Activated T-cell treated with anti-CD3 and anti-CD28 coated beads, Interleukin-2, amount 50 U/mL, for 4 hours (primary cell): ENCODE measurements around the gene RNF114. TPM values are rescaled to one million over a fixed set of nuclear protein-coding genes. Genes with fewer than 3 reads are reported as not detected.
"Not testable (repeated sequence)": the region's sequence is repeated elsewhere in the genome, so short reads cannot be mapped to it uniquely, and the experiment has no call there.

Experiments used
- ATAC-seq, 2 donors: fragments of 200-7000 bp; cut with Tn5 transposase; one replicate each; pipeline ENCODE4 v1.10.0; 2021
- DNase-seq: peaks from one replicate; pipeline ENCODE4 v3.0.0-alpha.2; 2020
- H3K27me3 Mint-ChIP-seq: one replicate; pipeline ENCODE4 v1.8.0; 2021; ENCODE audit warnings: low read depth, mixed read lengths
- H3K36me3 Mint-ChIP-seq: one replicate; pipeline ENCODE4 v1.8.0; 2022; ENCODE audit warnings: mixed read lengths; ENCODE audit not compliant: insufficient read depth
- H3K4me1 Mint-ChIP-seq: one replicate; pipeline ENCODE4 v1.8.0; 2021; ENCODE audit warnings: low read depth, mixed read lengths
- H3K4me3 Mint-ChIP-seq: one replicate; pipeline ENCODE4 v1.8.0; 2021; ENCODE audit warnings: mild to moderate bottlenecking, moderate library complexity, mixed read lengths
- H3K9me3 Mint-ChIP-seq: one replicate; pipeline ENCODE4 v1.8.0; 2021; ENCODE audit warnings: mixed read lengths
- total RNA-seq, 3 donors: library from RNA; stranded (reverse); gene quantifications; one replicate each; pipeline ENCODE4 v1.2.1, GENCODE V29; 2021

RNF114 gene
- total RNA-seq, 3 donors from 2014 or later, result 71.1 to 81.9 (median 77.5) TPM

DNA sequence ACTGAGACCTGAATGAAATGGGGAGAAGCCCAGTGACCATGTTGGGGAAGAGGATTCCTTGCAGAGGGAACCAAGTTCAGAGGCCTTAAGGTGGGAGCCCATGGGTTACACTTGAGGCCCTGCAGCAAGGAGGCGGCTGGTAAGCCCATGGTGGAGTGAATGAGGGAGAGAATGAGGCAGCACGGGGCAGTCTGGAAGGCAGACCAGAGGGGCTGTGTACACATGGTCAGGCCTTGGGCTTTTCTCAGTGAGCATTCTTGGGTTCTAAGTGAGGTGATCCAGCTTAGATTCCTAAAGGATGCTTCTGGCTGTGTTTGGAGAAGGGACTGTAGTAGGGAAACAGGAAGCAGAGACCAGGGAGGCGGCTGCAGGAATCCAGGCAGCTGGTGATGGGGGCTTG, 19.0 kb downstream of the RNF114 start:
- no peak overlapping the region for H3K4me3 Mint-ChIP-seq
- no peaks in the 10 kb centered on the region for H3K27me3 Mint-ChIP-seq
- no peak for ATAC-seq
- DNase-seq, result no peak
- H3K36me3 Mint-ChIP-seq, result peaks cover 40% of the 10 kb centered on the region
- H3K9me3 Mint-ChIP-seq, result no peaks in the 10 kb centered on the region
- H3K4me1 Mint-ChIP-seq, result peaks cover 12% of the 10 kb centered on the region

DNA sequence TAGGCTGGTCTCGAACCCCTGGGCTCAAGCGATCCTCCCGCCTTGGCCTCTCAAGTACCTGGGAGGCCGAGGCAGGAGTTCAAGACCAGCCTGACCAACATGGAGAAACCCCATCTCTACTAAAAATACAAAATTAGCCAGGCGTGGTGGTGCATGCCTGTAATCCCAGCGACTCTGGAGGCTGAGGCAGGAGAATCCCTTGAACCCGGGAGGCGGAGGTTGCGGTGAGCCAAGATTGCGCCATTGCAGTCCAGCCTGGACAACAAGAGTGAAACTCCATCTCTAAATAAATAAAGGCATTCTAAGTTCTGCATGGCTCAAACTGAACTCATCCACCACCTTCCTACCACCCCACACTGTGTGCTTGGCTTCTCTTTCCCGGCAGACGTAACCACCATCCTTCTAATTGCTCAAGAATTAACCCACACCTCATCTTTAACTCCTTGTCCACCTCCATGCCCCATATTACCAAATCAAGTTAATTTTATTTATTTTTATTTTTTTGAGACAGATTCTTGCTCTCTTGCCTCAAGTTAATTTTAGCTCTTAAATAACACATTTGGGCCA, 19.7 kb downstream of the RNF114 start:
- not testable (repeated sequence) for H3K4me3 Mint-ChIP-seq, H3K4me1 Mint-ChIP-seq, H3K9me3 Mint-ChIP-seq, H3K27me3 Mint-ChIP-seq, DNase-seq, ATAC-seq
- peaks cover 35% of the 10 kb centered on the region for H3K36me3 Mint-ChIP-seq

DNA sequence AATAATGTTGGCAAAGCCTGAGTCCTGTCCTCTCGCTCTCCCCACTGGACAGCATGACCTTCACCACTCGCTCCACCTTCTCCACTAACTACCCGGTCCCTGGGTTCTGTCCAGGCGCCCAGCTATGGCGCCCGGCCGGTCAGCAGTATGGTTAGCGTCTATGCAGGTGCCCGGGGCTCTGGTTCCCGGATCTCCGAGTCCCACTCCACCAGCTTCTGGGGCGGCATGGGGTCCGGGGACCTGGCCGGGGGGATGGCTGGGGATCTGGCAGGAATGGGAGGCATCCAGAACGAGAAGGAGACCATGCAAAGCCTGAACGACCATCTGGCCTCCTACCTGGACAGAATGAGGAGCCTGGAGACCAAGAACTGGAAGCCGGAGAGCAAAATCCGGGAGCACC, 20.5 kb downstream of the RNF114 start:
- Mint-ChIP-seq H3K4me3 (no peak overlapping the region), H3K9me3 (no peaks in the 10 kb centered on the region), H3K27me3 (no peaks in the 10 kb centered on the region), H3K4me1 (peaks cover 4% of the 10 kb centered on the region), H3K36me3 (peaks cover 34% of the 10 kb centered on the region)
- ATAC-seq (no peak), DNase-seq (no peak)

DNA sequence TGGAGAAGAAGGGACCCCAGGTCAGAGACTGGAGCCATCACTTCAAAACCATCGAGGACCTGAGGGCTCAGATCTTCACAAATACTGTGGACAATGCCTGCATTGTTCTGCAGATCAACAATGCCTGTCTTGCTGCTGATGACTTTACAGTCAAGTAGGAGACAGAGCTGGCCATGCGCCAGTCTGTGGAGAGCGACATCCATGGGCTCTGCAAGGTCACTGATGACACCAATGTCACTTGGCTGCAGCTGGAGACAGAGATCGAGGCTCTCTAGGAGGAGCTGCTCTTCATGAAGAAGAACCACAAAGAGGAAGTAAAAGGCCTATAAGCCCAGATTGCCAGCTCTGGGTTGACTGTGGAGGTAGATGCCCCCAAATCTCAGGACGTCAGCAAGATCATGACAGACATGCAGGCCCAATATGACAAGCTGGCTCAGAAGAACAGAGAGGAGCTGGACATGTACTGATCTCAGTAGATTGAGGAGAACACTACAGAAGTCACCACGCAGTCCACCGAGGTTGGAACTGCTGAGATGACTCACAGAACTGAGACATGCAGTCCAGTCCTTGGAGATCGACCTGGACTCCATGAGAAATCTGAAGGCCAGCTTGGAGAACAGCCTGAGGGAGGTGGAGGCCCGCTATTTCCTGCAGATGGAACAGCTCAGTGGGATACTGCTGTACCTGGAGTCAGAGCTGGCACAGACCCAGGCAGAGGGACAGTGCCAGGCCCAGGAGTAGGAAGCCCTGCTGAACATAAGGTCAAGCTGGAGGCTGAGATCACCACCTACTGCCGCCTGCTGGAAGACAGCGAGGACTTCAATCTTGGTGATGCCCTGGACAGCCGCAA, 21.1 kb downstream of the RNF114 start:
- not testable (repeated sequence) for DNase-seq, H3K4me3 Mint-ChIP-seq, H3K4me1 Mint-ChIP-seq, ATAC-seq, H3K27me3 Mint-ChIP-seq, H3K9me3 Mint-ChIP-seq
- peaks cover 31% of the 10 kb centered on the region for H3K36me3 Mint-ChIP-seq

DNA sequence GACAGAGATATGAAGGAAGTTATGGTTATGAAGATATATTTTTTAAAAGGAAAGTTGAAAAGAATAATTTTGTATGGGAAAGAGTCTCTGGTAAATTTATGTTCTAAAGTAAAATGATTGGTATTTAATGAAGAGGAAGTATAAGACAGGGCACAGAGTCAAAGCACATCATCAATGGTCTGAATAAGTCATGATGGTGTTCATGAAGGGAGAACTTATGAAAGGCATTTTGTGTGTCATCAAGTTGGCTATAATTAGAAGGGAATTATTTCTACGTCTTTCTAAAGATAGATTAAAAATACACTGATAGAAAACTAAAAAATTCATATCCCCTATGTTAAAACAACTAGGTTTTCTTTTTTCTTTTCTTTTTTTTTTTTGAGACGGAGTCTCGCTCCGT, 25.2 kb downstream of the RNF114 start:
- Mint-ChIP-seq H3K4me1 (peaks cover 4% of the 10 kb centered on the region), H3K36me3 (peaks cover 15% of the 10 kb centered on the region), H3K9me3 (no peaks in the 10 kb centered on the region), H3K27me3 (no peaks in the 10 kb centered on the region), H3K4me3 (no peak overlapping the region)
- no peak for ATAC-seq
- DNase-seq, result no peak

DNA sequence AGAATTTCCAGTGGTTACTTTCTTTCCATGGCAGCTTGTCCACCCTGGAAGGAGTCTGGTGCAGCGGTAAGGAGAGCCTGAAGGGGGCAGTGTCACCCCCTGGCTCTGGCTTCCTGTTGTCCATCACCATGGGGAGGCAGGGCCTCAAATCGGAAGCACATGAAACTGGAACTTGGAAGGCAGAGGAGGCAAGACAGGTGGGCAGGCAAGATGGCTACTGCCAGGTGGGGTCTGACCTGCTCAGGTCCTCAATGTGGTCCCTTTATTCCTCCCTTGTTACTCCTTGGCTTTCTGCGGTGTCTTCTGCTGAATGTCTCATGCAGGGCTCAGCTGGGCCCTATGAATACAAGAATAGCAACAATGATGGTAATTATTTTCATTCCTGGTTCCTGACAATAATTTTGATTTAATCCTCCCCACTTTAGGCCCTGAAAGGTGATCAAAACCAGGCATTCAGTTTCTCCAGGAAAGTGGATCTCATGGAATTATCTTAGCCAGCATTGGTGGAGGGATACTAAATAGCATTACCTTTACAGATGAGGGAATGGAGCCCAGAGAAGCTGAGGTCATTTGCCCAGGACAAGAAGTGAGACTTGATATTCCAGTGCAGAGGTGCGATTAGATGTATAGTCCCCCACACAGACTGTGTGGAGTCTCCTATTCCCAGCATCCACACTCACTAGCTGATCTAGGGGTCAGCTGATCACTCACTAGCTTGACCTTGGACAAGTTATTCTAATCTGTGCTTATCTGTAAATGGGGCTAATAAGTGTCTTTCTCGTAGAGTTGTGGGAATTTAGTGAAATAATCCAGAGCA, 29.0 kb downstream of the RNF114 start:
- DNase-seq (no peak), ATAC-seq (no peak)
- Mint-ChIP-seq H3K27me3 (no peaks in the 10 kb centered on the region), H3K4me1 (no peaks in the 10 kb centered on the region), H3K36me3 (peaks cover 3% of the 10 kb centered on the region), H3K4me3 (no peak overlapping the region), H3K9me3 (no peaks in the 10 kb centered on the region)

DNA sequence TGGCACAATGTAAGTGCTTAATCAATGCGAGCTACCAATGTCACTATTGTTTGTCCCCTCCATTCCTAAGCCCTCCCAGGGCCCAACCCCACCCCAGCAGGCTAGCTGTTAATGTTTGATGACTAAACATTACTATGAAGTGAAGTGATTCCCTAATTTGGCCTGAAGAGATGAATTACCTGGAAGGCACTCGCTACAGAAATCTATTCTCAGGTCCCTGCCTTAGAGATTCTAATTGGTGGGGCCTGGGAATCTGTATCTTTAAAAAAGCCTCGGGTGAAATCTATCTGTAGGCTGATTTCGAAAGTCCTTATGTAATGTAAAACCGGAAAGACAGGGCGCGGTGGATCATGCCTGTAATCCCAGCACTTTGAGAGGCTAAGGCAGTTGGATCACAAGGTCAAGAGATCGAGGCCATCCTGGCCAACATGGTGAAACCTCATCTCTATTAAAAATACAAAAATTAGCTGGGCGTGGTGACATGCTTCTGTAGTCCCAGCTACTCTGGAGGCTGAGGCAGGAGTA, 29.6 kb downstream of the RNF114 start:
- H3K36me3 Mint-ChIP-seq, result peaks cover 3% of the 10 kb centered on the region
- DNase-seq, result no peak
- H3K27me3 Mint-ChIP-seq, result no peaks in the 10 kb centered on the region
- H3K9me3 Mint-ChIP-seq, result no peaks in the 10 kb centered on the region
- H3K4me1 Mint-ChIP-seq, result no peaks in the 10 kb centered on the region
- ATAC-seq, result no peak
- no peak overlapping the region for H3K4me3 Mint-ChIP-seq

DNA sequence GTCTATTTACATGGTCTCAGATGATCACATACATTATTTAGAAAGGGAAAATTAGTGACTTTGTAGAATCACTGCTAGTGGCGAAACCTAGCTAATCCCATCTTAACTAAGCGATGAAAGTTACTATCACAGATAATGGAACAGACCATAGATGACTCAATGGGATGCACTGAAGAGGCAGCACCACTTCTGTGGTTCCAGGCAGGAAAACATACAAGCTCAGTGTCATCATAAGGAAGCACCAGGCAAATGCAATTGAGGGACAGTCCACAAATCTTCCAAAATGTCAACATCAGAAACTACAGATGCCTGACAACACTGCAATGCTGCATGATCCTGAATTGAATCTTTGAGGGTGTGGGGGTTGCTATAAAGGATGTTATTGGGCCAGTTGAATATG, 30.7 kb downstream of the RNF114 start:
- no peak overlapping the region for H3K4me3 Mint-ChIP-seq
- no peaks in the 10 kb centered on the region for H3K9me3 Mint-ChIP-seq
- no peaks in the 10 kb centered on the region for H3K27me3 Mint-ChIP-seq
- H3K36me3 Mint-ChIP-seq, result no peaks in the 10 kb centered on the region
- ATAC-seq, result no peak
- H3K4me1 Mint-ChIP-seq, result no peaks in the 10 kb centered on the region
- DNase-seq, result no peak

DNA sequence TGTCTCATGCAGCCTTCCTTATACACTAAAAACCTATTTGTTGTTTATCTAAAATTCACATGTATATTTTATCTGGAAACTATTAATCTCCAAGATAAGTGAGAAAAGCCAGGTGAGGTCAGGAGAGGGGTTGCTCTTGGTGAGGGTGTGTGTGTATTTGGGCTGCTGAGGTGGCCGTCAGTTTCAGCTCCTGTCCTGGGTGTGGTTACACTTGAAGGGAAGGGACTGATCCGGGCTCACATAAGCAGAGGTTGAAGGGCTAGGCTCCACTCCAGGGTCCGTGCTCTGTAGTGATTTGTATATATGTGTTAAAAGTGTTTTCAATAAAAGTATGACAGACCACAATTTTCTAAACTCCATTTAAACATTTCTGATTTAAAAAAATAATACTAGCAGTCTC, 33.0 kb downstream of the RNF114 start:
- no peaks in the 10 kb centered on the region for H3K27me3 Mint-ChIP-seq
- H3K4me3 Mint-ChIP-seq, result no peak overlapping the region
- DNase-seq, result no peak
- H3K4me1 Mint-ChIP-seq, result no peaks in the 10 kb centered on the region
- H3K36me3 Mint-ChIP-seq, result no peaks in the 10 kb centered on the region
- no peak for ATAC-seq
- H3K9me3 Mint-ChIP-seq, result no peaks in the 10 kb centered on the region

DNA sequence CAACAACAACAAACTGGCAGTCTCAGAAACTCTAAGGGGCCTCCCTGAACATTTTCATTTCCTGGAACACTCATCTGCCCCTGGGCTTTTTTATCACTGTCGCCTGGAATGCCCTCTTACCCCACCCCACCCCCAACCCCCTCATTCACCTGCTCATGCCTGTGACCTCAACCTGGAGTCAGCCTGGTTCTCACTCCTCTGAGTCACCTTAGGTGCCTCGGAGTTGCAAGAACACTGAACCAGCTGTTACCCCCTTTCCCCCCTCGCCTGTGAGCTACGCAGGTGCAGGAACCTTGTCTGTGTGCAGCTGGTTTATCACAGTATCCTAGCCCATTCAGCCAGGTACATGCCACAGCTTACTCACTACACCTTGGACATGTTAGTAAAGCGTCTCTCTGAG, 33.7 kb downstream of the RNF114 start:
- ATAC-seq (no peak), DNase-seq (no peak)
- Mint-ChIP-seq H3K9me3 (no peaks in the 10 kb centered on the region), H3K27me3 (no peaks in the 10 kb centered on the region), H3K4me3 (no peak overlapping the region), H3K4me1 (no peaks in the 10 kb centered on the region), H3K36me3 (no peaks in the 10 kb centered on the region)

DNA sequence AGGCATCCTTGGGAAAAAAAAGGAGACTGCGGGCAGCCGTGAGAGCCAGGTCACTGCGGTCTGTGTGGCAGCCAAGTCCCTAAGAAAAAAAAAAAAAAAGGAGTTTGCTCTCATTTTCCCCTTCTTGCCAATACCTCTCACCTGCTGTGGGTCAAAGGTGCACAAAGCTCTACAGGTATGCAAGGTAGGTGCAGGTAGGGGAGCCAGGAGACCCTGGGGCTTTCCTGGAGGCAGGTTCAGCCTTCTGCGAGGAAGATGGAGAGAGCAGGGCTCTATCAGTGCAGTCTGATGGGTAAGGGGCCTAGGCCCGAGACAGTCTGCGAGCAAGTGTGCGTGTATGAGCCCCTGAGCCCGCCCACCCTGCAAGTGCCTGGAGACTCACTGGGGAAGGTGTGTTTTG, 34.3 kb downstream of the RNF114 start:
- Mint-ChIP-seq H3K4me3 (no peak overlapping the region), H3K27me3 (no peaks in the 10 kb centered on the region), H3K9me3 (no peaks in the 10 kb centered on the region), H3K36me3 (no peaks in the 10 kb centered on the region), H3K4me1 (no peaks in the 10 kb centered on the region)
- no peak for DNase-seq
- no peak for ATAC-seq

DNA sequence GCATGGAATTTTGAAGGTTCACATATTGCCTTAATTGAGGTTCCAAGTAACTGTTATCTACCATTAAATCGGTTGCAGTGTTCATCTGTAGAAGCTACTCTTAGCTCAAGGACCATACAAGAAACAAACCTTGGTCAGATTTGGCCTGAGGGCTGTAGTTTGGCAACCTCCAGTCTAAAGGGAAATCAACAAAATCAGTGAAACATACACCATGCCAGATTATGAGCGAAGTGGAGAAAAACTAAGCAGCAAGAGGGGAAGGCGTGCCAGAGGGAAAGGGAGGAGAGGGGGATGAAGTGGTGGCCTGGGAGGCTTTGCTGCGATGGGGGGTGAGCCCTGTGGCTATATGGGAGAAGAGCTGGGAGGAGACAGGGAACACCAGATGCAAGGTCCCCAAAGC, 37.8 kb downstream of the RNF114 start:
- H3K4me3 Mint-ChIP-seq, result no peak overlapping the region
- H3K27me3 Mint-ChIP-seq, result no peaks in the 10 kb centered on the region
- no peaks in the 10 kb centered on the region for H3K36me3 Mint-ChIP-seq
- H3K4me1 Mint-ChIP-seq, result no peaks in the 10 kb centered on the region
- DNase-seq (no peak), ATAC-seq (no peak)
- no peaks in the 10 kb centered on the region for H3K9me3 Mint-ChIP-seq

DNA sequence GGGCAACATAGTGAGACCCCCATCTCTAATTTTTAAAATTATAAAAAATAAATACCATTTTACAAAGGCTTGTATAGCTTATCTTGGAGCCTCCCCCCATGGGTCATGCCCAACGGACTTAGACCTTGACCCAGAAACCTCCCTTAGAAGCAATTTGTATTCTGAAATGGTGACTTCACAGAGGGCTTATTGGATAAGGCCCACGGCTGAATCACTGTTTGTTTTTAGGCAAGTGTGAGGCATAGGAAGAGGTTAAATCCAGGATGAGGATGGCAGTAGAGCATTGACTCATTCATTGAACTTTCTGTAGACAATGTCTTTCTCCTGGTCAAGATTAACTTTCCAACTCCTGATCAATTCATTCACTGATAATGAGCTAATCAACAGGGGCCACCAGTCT, 40.3 kb downstream of the RNF114 start:
- no peak for DNase-seq
- no peaks in the 10 kb centered on the region for H3K36me3 Mint-ChIP-seq
- H3K27me3 Mint-ChIP-seq, result no peaks in the 10 kb centered on the region
- H3K4me1 Mint-ChIP-seq, result peaks cover 2% of the 10 kb centered on the region
- no peak for ATAC-seq
- H3K4me3 Mint-ChIP-seq, result no peak overlapping the region
- no peaks in the 10 kb centered on the region for H3K9me3 Mint-ChIP-seq

DNA sequence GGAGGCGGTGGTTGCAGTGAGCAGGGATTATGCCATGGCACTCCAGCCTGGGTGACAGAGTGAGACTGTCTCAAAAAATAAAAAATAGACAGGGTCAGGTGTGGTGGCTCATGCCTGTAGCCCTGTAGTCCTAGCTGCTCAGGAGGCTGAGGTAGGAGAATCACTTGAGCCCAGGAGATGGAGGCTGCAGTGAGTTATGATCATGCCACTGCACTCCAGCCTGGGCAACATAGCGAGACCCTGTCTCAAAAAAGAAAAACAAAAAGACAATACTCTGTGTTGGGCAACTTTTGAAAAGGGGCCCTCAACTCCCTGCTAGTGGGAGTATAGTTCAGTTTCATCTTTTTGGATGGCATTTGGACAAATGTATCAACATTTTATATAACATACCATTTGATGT, 41.5 kb downstream of the RNF114 start:
- not testable (repeated sequence) for DNase-seq, H3K27me3 Mint-ChIP-seq, H3K4me1 Mint-ChIP-seq, H3K9me3 Mint-ChIP-seq, H3K36me3 Mint-ChIP-seq, H3K4me3 Mint-ChIP-seq, ATAC-seq
